Skeletal muscle satellite cell (primary cell): ENCODE measurements around the gene NLGN3. TPM values are rescaled to one million over a fixed set of nuclear protein-coding genes. Genes with fewer than 3 reads are reported as not detected.

ENCODE experiments used
- H3K27me3 ChIP-seq: 2 replicates; pipeline ENCODE4 v1.7.0; 2013; ENCODE audit warnings: low read length; ENCODE audit not compliant: control insufficient read depth, insufficient read depth
- H3K36me3 ChIP-seq: 2 replicates; pipeline ENCODE4 v1.7.0; 2013; ENCODE audit warnings: mild to moderate bottlenecking, control low read depth, low read length; ENCODE audit not compliant: insufficient read depth
- H3K4me1 ChIP-seq: 2 replicates; pipeline ENCODE4 v1.7.0; 2013; ENCODE audit warnings: low read length; ENCODE audit not compliant: control insufficient read depth, insufficient read depth
- H3K4me2 ChIP-seq: 2 replicates; pipeline ENCODE4 v1.7.0; 2013; ENCODE audit warnings: mild to moderate bottlenecking, low read length
- H3K4me3 ChIP-seq: 2 replicates; pipeline ENCODE4 v1.7.0; 2013; ENCODE audit warnings: low read length
- H3K9ac ChIP-seq: 2 replicates; pipeline ENCODE4 v1.7.0; 2013; ENCODE audit warnings: mild to moderate bottlenecking, low read depth, low read length, moderate library complexity
- H3K9me3 ChIP-seq: replicated peaks from 2 replicates; pipeline ENCODE4 v1.7.0; 2013; ENCODE audit warnings: mild to moderate bottlenecking, control low read depth, low read length
- total RNA-seq: library from RNA; depleted of rRNA; stranded (reverse); fragments of >200 nt; gene quantifications from 2 replicates; pipeline ENCODE4 v1.2.3, GENCODE V29; 2012; rRNA removed

Gene NLGN3
- 0.44 TPM in 1 of 2 replicates, not detected in the other for total RNA-seq

- Histone ChIP-seq H3K9ac (no peak within 1 kb of the TSS), H3K9me3 (no peaks in the 10 kb centered on the region), H3K4me2 (peak within 1 kb of the TSS; percentile 58), H3K27me3 (peaks cover 1% of the 10 kb centered on the region), H3K4me3 (no peak within 1 kb of the TSS), H3K36me3 (peaks cover 10% of the 10 kb centered on the region), H3K4me1 (peaks cover 11% of the 10 kb centered on the region)
Measured at GRCh38 chrX:71144651-71145050, at the start of gene NLGN3. Gene NLGN3, plus strand, starts transcription at chrX:71144841. Its CDS starts 2,909 bp downstream, at chrX:71147750.

DNA sequence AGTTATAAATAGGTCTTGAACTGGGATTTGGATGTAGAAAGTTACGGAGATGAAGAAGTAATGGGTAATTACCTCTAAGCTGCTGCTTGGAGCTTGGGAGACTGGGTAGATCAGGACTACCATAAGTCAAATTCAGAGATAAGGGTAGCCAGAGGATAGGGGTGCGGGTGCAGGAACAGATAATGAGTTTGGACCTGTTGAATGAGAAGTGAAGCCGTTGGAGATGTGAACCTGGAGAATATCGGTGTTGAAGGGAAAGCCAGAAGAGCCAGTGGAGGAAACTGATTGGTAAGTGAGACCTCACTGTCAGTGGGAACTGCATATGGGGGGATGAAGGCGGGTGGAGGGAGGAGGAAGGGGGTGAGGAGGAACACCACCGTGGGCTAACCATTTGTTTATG, 49.6 kb upstream of the NLGN3 start:
- Histone ChIP-seq H3K27me3 (no peaks in the 10 kb centered on the region), H3K9me3 (no peaks in the 10 kb centered on the region), H3K9ac (peak overlapping the region; percentile 75), H3K4me1 (no peaks in the 10 kb centered on the region), H3K4me3 (peak overlapping the region; percentile 84), H3K36me3 (no peaks in the 10 kb centered on the region), H3K4me2 (peak overlapping the region; percentile 78)

GRCh38 chrX:71095555-71095980, 49.1 kb upstream of the NLGN3 start, which contains the start of gene FOXO4:
Gene FOXO4, plus strand, starts transcription at chrX:71095851. Its CDS starts 678 bp downstream, at chrX:71096529.
- Histone ChIP-seq H3K9me3 (no peaks in the 10 kb centered on the region), H3K9ac (peak within 1 kb of the TSS; percentile 75), H3K4me1 (no peaks in the 10 kb centered on the region), H3K4me3 (peak within 1 kb of the TSS; percentile 84), H3K36me3 (no peaks in the 10 kb centered on the region), H3K27me3 (no peaks in the 10 kb centered on the region), H3K4me2 (peak within 1 kb of the TSS; percentile 89)

DNA sequence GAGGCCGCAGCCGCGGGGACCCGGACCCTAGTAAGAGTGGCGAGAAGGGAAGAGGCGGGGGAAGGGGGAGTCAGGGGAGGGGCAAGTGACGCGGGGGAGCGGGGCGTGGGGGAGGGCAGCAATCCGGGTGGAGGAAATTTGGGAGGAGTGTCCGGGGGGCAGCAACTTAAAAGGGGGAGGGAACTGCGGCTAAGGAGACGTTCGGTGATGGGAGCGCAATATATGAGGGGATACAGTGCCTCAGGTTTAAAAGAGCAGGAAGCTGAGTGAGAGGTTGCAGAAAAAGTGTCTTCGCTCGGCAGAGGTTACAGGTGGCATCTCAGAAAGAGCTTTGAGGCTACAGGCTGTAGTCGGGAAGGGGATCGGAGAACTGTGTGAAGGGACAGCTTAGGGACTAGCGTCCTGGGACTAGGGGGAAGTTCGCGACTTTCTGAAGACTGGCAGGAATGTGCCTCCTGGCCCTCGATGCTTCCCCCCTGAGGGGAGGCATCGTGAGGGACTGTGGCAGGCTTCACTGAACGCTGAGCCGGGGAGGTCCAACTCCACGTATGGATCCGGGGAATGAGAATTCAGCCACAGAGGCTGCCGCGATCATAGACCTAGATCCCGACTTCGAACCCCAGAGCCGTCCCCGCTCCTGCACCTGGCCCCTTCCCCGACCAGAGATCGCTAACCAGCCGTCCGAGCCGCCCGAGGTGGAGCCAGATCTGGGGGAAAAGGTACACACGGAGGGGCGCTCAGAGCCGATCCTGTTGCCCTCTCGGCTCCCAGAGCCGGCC, 48.5 kb upstream of the NLGN3 start:
- Histone ChIP-seq H3K4me1 (no peaks in the 10 kb centered on the region), H3K9me3 (no peaks in the 10 kb centered on the region), H3K4me2 (peak overlapping the region; percentile 89), H3K9ac (peak overlapping the region; percentile 57), H3K36me3 (no peaks in the 10 kb centered on the region), H3K27me3 (no peaks in the 10 kb centered on the region), H3K4me3 (peak overlapping the region; percentile 84)

- Histone ChIP-seq H3K9me3 (no peaks in the 10 kb centered on the region), H3K9ac (peak overlapping the region; percentile 57), H3K4me1 (no peaks in the 10 kb centered on the region), H3K4me2 (peak overlapping the region; percentile 89), H3K36me3 (no peaks in the 10 kb centered on the region), H3K27me3 (no peaks in the 10 kb centered on the region), H3K4me3 (peak overlapping the region; percentile 84)
Measured at GRCh38 chrX:71096760-71097032, 47.9 kb upstream of the NLGN3 start.

DNA sequence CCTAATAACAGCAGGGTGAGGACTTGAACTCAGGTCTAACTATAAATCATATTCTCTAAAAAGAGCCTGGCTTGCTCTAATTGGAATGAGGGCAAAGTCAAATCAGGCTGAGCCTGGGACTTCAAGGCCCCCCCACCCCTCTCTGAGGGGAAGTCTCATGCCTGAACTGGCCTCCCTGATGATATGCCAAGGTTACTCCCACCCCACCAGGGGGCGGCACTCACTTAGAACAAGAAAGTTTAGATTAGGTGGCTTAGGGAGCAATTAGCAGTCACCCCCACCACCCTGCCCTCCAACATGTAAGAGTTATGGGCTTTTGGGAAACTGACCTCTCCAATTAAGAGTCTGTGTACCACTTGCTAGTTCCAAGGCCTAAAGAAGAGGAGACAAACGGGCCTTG, 46.3 kb upstream of the NLGN3 start:
- Histone ChIP-seq H3K4me3 (no peak overlapping the region), H3K9me3 (no peaks in the 10 kb centered on the region), H3K9ac (no peak overlapping the region), H3K4me2 (no peak overlapping the region), H3K4me1 (peaks cover 3% of the 10 kb centered on the region), H3K27me3 (no peaks in the 10 kb centered on the region), H3K36me3 (no peaks in the 10 kb centered on the region)

- Histone ChIP-seq H3K36me3 (no peaks in the 10 kb centered on the region), H3K4me3 (no peak overlapping the region), H3K4me2 (no peak overlapping the region), H3K4me1 (peaks cover 7% of the 10 kb centered on the region), H3K9me3 (no peaks in the 10 kb centered on the region), H3K27me3 (no peaks in the 10 kb centered on the region), H3K9ac (no peak overlapping the region)
Measured at GRCh38 chrX:71098951-71099506, 45.6 kb upstream of the NLGN3 start.

GRCh38 chrX:71099736-71100135, 44.9 kb upstream of the NLGN3 start:
- Histone ChIP-seq H3K36me3 (no peaks in the 10 kb centered on the region), H3K4me3 (no peak overlapping the region), H3K27me3 (peaks cover 3% of the 10 kb centered on the region), H3K4me2 (no peak overlapping the region), H3K9ac (no peak overlapping the region), H3K4me1 (peaks cover 7% of the 10 kb centered on the region), H3K9me3 (no peaks in the 10 kb centered on the region)

DNA sequence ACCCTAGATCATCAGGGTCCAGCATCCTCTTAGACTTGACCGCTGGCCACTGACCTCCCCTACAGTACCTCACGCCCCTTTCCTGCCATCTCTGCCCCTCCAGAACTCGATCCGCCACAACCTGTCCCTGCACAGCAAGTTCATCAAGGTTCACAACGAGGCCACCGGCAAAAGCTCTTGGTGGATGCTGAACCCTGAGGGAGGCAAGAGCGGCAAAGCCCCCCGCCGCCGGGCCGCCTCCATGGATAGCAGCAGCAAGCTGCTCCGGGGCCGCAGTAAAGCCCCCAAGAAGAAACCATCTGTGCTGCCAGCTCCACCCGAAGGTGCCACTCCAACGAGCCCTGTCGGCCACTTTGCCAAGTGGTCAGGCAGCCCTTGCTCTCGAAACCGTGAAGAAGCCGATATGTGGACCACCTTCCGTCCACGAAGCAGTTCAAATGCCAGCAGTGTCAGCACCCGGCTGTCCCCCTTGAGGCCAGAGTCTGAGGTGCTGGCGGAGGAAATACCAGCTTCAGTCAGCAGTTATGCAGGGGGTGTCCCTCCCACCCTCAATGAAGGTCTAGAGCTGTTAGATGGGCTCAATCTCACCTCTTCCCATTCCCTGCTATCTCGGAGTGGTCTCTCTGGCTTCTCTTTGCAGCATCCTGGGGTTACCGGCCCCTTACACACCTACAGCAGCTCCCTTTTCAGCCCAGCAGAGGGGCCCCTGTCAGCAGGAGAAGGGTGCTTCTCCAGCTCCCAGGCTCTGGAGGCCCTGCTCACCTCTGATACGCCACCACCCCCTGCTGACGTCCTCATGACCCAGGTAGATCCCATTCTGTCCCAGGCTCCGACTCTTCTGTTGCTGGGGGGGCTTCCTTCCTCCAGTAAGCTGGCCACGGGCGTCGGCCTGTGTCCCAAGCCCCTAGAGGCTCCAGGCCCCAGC, 43.8 kb upstream of the NLGN3 start:
- H3K9ac ChIP-seq: no peak overlapping the region
- H3K36me3 ChIP-seq: no peaks in the 10 kb centered on the region
- H3K4me2 ChIP-seq: no peak overlapping the region
- H3K9me3 ChIP-seq: no peaks in the 10 kb centered on the region
- peaks cover 7% of the 10 kb centered on the region for H3K4me1 ChIP-seq
- H3K27me3 ChIP-seq: peaks cover 3% of the 10 kb centered on the region
- H3K4me3 ChIP-seq: no peak overlapping the region

GRCh38 chrX:71102292-71102691, 42.3 kb upstream of the NLGN3 start:
- Histone ChIP-seq H3K9ac (no peak overlapping the region), H3K4me2 (no peak overlapping the region), H3K27me3 (peaks cover 3% of the 10 kb centered on the region), H3K4me1 (peaks cover 7% of the 10 kb centered on the region), H3K36me3 (no peaks in the 10 kb centered on the region), H3K9me3 (no peaks in the 10 kb centered on the region), H3K4me3 (no peak overlapping the region)
